Body of pancreas (tissue), 4 donors: ENCODE results near the gene BCO1.
A peak's percentile ranks its signal among the peaks of the same experiment; 100 is the strongest.

Source experiments
- POLR2A ChIP-seq, 3 donors: fragments of 450-650 bp; IDR thresholded peaks; one replicate each; pipeline ENCODE4 v1.6.1; 2016; ENCODE audit warnings: antibody characterized with exemption in 3 of 3, mild to moderate bottlenecking in 2 of 3
- TF ChIP-seq, protein P1 (sequence below), 7 experiments: fragments of 450-650 bp in 4 of 7; fragments of 200-600 bp in 3 of 7; sonication (generic) in 3 of 7; IDR thresholded peaks; one replicate each; pipeline ENCODE4 v1.5.1; 2016 to 2019; ENCODE audit warnings: antibody characterized with exemption in 7 of 7

DNA sequence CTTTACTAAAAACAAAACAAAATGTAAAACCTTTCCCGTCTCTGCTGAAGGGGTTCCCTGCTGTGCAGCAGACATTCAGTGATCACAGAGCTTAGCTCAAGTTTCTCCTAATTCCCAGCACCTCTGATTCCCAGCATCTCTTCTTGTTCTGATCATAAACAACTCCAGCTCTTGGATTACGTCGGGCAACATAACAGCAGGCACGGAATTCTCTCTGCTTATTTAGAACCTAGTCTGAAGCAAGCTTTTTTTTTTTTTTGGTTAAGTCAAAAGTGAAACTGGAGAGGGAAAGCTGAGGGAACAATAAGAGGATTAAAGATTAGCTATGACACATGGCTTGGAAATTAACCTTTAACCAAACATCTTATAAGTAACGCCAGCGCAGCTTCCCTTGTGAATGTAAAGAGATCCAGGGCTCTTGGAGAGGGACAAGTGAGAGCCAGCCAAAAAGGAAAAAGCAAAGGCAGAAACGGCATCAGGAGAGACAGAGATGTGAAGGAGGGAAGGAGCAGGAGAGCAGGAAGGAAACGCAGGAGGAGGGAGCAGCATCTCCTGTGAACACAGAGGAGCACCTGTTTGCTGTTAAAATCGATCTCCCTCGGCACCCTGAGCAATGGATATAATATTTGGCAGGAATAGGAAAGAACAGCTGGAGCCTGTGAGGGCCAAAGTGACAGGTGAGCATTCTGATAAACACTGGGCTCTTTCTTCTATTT lies at the start of gene BCO1:
- peak in 1 of 3 donors; percentile 18 for TF ChIP-seq POLR2A (IDR thresholded peaks at IDR 0.05)
- TF ChIP-seq, protein P1, sequence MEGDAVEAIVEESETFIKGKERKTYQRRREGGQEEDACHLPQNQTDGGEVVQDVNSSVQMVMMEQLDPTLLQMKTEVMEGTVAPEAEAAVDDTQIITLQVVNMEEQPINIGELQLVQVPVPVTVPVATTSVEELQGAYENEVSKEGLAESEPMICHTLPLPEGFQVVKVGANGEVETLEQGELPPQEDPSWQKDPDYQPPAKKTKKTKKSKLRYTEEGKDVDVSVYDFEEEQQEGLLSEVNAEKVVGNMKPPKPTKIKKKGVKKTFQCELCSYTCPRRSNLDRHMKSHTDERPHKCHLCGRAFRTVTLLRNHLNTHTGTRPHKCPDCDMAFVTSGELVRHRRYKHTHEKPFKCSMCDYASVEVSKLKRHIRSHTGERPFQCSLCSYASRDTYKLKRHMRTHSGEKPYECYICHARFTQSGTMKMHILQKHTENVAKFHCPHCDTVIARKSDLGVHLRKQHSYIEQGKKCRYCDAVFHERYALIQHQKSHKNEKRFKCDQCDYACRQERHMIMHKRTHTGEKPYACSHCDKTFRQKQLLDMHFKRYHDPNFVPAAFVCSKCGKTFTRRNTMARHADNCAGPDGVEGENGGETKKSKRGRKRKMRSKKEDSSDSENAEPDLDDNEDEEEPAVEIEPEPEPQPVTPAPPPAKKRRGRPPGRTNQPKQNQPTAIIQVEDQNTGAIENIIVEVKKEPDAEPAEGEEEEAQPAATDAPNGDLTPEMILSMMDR (IDR thresholded peaks at IDR 0.05): no peak
